Measurements from ENCODE around the gene EPB41. TPM values are rescaled to one million over a fixed set of nuclear protein-coding genes. Genes with fewer than 3 reads are reported as not detected.

The EPB41 gene
- total RNA-seq, 1 experiment from 2014 or later: 40.7 TPM

DNA sequence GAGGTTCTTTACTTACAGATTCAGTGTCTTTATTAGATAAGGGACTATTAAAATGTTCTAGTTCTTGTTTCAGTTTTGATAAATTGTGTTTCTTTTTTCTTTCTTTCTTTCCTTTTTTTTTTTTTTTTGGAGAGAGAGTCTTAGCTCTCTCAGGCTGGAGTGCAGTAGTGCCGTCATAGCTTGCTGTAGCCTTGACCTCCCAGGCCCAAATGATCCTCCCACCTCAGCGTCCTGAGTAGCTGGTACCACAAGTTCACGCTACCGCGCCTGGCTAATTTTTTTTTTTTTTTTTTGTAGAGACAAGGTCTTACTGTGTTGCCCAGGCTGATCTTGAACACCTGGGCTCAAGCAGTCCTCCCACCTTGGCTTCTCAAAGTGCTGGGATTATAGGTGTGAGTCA, 132.8 kb downstream of the EPB41 start:
- no TSS peak for BruUV-seq (replicated peaks)
- intact Hi-C loops (cut with micrococcal nuclease; ENCODE audit: unreplicated experiment): no loop called here

GRCh38 chr1:29050166-29050565, 135.8 kb downstream of the EPB41 start:
- Mint-ChIP-seq H3K36me3 (ENCODE audit: insufficient read depth, unreplicated experiment) (no peaks in the 10 kb centered on the region), H3K27ac (ENCODE audit: unreplicated experiment) (no peak overlapping the region), H3K27me3 (ENCODE audit: unreplicated experiment) (no peaks in the 10 kb centered on the region), H3K4me1 (ENCODE audit: low read depth, unreplicated experiment) (no peaks in the 10 kb centered on the region), H3K9me3 (ENCODE audit: low read depth, unreplicated experiment) (no peaks in the 10 kb centered on the region), H3K4me3 (ENCODE audit: low read depth, unreplicated experiment) (no peak overlapping the region)
- intact Hi-C loops (cut with micrococcal nuclease; ENCODE audit: unreplicated experiment): no loop called here
- CTCF ChIA-PET: interaction anchor here (1.5 kb wide), 1 partner anchor 10 kb away, joined by 4 read pairs; no protein-coding TSS in a partner anchor
- DNase-seq: no peak
- BruUV-seq (replicated peaks): no TSS peak
- TF ChIP-seq, protein P1, sequence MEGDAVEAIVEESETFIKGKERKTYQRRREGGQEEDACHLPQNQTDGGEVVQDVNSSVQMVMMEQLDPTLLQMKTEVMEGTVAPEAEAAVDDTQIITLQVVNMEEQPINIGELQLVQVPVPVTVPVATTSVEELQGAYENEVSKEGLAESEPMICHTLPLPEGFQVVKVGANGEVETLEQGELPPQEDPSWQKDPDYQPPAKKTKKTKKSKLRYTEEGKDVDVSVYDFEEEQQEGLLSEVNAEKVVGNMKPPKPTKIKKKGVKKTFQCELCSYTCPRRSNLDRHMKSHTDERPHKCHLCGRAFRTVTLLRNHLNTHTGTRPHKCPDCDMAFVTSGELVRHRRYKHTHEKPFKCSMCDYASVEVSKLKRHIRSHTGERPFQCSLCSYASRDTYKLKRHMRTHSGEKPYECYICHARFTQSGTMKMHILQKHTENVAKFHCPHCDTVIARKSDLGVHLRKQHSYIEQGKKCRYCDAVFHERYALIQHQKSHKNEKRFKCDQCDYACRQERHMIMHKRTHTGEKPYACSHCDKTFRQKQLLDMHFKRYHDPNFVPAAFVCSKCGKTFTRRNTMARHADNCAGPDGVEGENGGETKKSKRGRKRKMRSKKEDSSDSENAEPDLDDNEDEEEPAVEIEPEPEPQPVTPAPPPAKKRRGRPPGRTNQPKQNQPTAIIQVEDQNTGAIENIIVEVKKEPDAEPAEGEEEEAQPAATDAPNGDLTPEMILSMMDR (IDR thresholded peaks at IDR 0.05; ENCODE audit: unreplicated experiment): no peak

More for the DNA sequence above, 132.8 kb downstream of the EPB41 start:
- TF ChIP-seq, protein P1 (IDR thresholded peaks at IDR 0.05; ENCODE audit: unreplicated experiment): no peak
- DNase-seq: no peak
- Mint-ChIP-seq H3K4me3 (ENCODE audit: low read depth, unreplicated experiment) (no peak overlapping the region), H3K27ac (ENCODE audit: unreplicated experiment) (no peak overlapping the region), H3K9me3 (ENCODE audit: low read depth, unreplicated experiment) (no peaks in the 10 kb centered on the region), H3K36me3 (ENCODE audit: insufficient read depth, unreplicated experiment) (peaks cover 5% of the 10 kb centered on the region), H3K4me1 (ENCODE audit: low read depth, unreplicated experiment) (no peaks in the 10 kb centered on the region), H3K27me3 (ENCODE audit: unreplicated experiment) (no peaks in the 10 kb centered on the region)
- CTCF ChIA-PET: interaction anchor here (0.5 kb wide), 1 partner anchor 322 kb away, joined by 3 read pairs; no protein-coding TSS in a partner anchor

DNA sequence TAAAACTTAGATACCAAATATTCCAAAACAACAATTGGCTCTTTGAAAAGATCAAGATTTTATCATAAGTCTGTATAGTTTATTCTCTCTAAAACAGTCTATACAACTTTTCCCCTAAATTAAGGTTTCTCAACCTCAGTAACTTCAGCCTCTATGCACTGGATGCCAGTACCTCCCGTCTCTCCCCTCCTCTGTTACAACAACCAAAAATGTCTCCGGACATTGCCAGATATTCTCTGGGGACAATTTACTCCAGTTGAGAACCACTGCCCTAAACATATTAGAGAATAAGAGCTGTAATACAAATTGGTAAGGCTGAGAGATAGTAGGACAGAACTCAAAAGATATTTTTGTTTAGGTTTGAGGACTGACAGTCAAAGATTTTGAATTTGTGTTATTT, 137.7 kb downstream of the EPB41 start:
- intact Hi-C loops (cut with micrococcal nuclease; ENCODE audit: unreplicated experiment): no loop called here
- Mint-ChIP-seq H3K9me3 (ENCODE audit: low read depth, unreplicated experiment) (no peaks in the 10 kb centered on the region), H3K27ac (ENCODE audit: unreplicated experiment) (no peak overlapping the region), H3K36me3 (ENCODE audit: insufficient read depth, unreplicated experiment) (no peaks in the 10 kb centered on the region), H3K4me3 (ENCODE audit: low read depth, unreplicated experiment) (no peak overlapping the region), H3K27me3 (ENCODE audit: unreplicated experiment) (no peaks in the 10 kb centered on the region), H3K4me1 (ENCODE audit: low read depth, unreplicated experiment) (no peaks in the 10 kb centered on the region)
- DNase-seq: no peak
- TF ChIP-seq, protein P1 (IDR thresholded peaks at IDR 0.05; ENCODE audit: unreplicated experiment): no peak
- CTCF ChIA-PET: interaction anchor here (0.5 to 0.6 kb wide), 2 partner anchors 31 to 365 kb away, joined by 3 read pairs; no protein-coding TSS in a partner anchor
- BruUV-seq (replicated peaks): no TSS peak

- intact Hi-C loops (cut with micrococcal nuclease; ENCODE audit: unreplicated experiment): no loop called here
- Mint-ChIP-seq H3K9me3 (ENCODE audit: low read depth, unreplicated experiment) (no peaks in the 10 kb centered on the region), H3K4me3 (ENCODE audit: low read depth, unreplicated experiment) (no peak overlapping the region), H3K36me3 (ENCODE audit: insufficient read depth, unreplicated experiment) (no peaks in the 10 kb centered on the region), H3K4me1 (ENCODE audit: low read depth, unreplicated experiment) (no peaks in the 10 kb centered on the region), H3K27me3 (ENCODE audit: unreplicated experiment) (no peaks in the 10 kb centered on the region), H3K27ac (ENCODE audit: unreplicated experiment) (no peak overlapping the region)
- TF ChIP-seq, protein P1 (IDR thresholded peaks at IDR 0.05; ENCODE audit: unreplicated experiment): no peak
- BruUV-seq (replicated peaks): no TSS peak
- DNase-seq: no peak
- CTCF ChIA-PET: no interaction called here
These were observed 138.6 kb downstream of the EPB41 start for GRCh38 chr1:29052941-29053340.
